Measurements from ENCODE around the gene KLHL29. TPM values are rescaled to one million over a fixed set of nuclear protein-coding genes. Genes with fewer than 3 reads are reported as not detected.

The KLHL29 gene
- total and polyA plus RNA-seq, 7 experiments from 2014 or later, result 0.59 to 6.5 (median 5.6) TPM

DNA sequence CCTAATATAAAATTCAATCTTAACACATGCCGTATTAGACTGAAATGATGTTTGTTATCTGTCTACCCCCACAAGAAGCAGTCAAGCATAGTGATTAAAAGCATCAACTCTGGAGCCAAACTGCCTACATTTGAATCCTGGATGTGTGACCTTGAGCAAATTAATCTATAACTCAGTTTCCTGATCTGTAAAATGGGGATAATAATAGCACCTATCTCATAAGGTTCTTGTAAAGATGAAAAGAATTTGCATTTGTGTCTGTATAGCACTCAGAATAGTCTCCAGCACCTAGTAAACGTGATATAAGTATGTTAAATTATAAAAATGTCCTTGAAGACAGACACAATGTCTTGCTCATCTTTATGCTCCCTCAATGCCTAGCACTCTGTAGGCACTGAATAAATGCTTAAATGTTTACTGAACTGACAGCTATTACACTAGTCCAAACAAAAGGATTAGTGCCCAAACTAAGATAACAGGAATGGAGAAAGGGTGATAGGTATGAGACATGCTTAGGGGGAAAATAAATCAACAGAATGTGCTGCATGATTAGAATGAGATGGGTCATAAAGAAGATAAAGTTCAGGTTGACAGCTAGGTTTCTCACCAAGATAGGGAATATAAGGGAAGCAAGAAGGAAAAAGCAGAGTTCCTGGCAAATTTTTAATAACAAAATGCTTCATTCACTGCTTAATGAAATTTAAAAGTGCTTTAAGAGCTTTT is 361.3 kb downstream of the KLHL29 start:
- Mint-ChIP-seq H3K4me1 (no peaks in the 10 kb centered on the region), H3K27ac (peak overlapping the region in 3 of 9 donors; percentile 3 to 37 (median 14)), H3K9me3 (peaks cover 0 to 1% (median 0%) of the 10 kb centered on the region in 11 donors), H3K27me3 (no peaks in the 10 kb centered on the region), H3K36me3 (peaks cover 5 to 57% (median 21%) of the 10 kb centered on the region in 5 donors), H3K4me3 (no peak overlapping the region)
- Histone ChIP-seq H3K36me3 (ENCODE audit: control insufficient read depth in 2 of 3, insufficient read depth in 3 of 3, low read length in 3 of 3) (peaks cover 0 to 20% (median 0%) of the 10 kb centered on the region in 3 experiments), H3K4me3 (ENCODE audit: low read length) (no peak overlapping the region), H3K4me1 (ENCODE audit: control insufficient read depth in 2 of 2, insufficient read depth in 2 of 2, low read length in 2 of 2) (no peaks in the 10 kb centered on the region), H3K27me3 (ENCODE audit: control insufficient read depth in 2 of 2, insufficient read depth in 2 of 2, low read length in 2 of 2) (no peaks in the 10 kb centered on the region), H3K27ac (ENCODE audit: low read depth, low read length) (no peak overlapping the region), H3K9me3 (ENCODE audit: control insufficient read depth in 2 of 3, low read length in 3 of 3) (no peaks in the 10 kb centered on the region)
- ChIA-PET POLR2A (no interaction called here), CTCF (no interaction called here)
- intact Hi-C loops (cut with micrococcal nuclease), result no loop called here
- DNase-seq (no peak), ATAC-seq (no peak)

DNA sequence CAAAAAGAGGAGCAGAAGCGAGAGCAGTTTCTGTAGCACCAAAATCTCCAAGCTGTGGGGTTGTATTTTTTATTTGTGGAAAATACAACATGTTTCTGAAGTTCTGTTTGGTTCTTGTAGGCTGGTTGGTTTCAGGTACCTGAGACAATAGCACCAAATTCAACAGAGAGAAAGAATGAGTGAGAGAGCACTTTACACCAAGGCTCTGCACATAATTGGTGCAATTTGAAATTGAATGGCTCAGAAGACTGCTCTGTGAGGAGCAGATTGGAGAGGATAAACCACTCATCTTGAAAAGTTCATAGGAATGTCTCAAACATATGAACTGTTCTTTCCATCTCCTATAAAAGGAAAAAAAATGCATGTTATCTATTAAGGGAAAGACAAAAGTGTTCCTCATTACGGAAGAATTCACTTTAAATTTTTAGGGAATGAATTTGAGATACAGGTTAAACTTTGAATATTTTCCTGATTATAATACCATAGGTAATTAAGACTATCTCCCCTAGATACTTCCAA is 366.8 kb downstream of the KLHL29 start:
- peaks cover 0 to 2% (median 0%) of the 10 kb centered on the region in 11 donors for H3K9me3 Mint-ChIP-seq

DNA sequence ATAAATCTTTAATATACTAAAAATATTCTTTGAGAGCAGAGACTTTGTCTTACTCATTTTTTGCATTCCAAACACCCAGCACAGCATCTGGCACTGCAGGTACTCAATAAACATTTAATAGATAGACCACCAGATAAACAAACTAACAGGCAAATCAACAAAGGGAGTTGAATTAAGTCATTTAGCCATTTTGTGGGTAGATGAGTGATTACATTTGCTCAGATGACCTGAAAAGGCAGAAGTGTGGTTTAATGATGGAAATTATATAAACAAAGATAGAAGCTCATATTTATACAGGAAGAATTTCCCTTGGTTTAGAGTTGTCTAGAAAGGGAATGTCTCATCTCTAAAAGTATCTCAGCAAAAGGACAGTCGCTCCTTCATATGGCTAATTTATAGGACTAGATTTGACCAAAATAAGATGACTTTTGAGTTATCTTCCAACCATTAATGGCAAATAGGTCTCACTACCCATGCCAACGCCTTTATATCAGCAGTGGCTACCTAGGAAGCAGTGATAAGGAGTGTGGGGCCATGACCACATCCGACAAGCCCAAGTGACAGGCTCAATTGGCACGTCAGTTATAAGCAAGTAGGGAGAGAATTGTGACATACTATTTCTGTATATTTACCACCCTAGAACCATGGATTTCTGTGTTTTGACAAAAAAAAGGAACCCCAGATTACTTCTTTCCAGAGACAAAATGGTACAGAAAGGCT is 368.5 kb downstream of the KLHL29 start:
- H3K27ac ChIP-seq (ENCODE audit: low read depth, low read length), result no peak overlapping the region
- ATAC-seq, result peak; percentile 50
- intact Hi-C loops (cut with micrococcal nuclease), result no loop called here
- Mint-ChIP-seq H3K27me3 (no peaks in the 10 kb centered on the region), H3K4me1 (peaks cover 0 to 5% (median 0%) of the 10 kb centered on the region in 7 donors), H3K9me3 (peaks cover 0 to 2% (median 0%) of the 10 kb centered on the region in 11 donors), H3K27ac (peak overlapping the region in 1 of 9 donors; percentile 3), H3K4me3 (no peak overlapping the region), H3K36me3 (peaks cover 14 to 69% (median 57%) of the 10 kb centered on the region in 5 donors)
- CTCF ChIA-PET, result no interaction called here
- no peaks in the 10 kb centered on the region for H3K4me1 ChIP-seq (ENCODE audit: control insufficient read depth in 2 of 2, insufficient read depth in 2 of 2, low read length in 2 of 2)
- H3K9me3 ChIP-seq (ENCODE audit: control insufficient read depth in 2 of 3, low read length in 3 of 3), result no peaks in the 10 kb centered on the region
- POLR2A ChIA-PET, result no interaction called here
- no peak overlapping the region for H3K4me3 ChIP-seq (ENCODE audit: low read length)
- H3K36me3 ChIP-seq (ENCODE audit: control insufficient read depth in 2 of 3, insufficient read depth in 3 of 3, low read length in 3 of 3), result peaks cover 0 to 52% (median 8%) of the 10 kb centered on the region in 3 experiments
- DNase-seq, result no peak
- no peaks in the 10 kb centered on the region for H3K27me3 ChIP-seq (ENCODE audit: control insufficient read depth in 2 of 2, insufficient read depth in 2 of 2, low read length in 2 of 2)

More for the DNA sequence above, 366.8 kb downstream of the KLHL29 start:
- H3K27me3 Mint-ChIP-seq, result no peaks in the 10 kb centered on the region
- DNase-seq (no peak), ATAC-seq (no peak)
- H3K4me1 ChIP-seq (ENCODE audit: control insufficient read depth in 2 of 2, insufficient read depth in 2 of 2, low read length in 2 of 2), result no peaks in the 10 kb centered on the region
- H3K4me1 Mint-ChIP-seq, result no peaks in the 10 kb centered on the region
- H3K27me3 ChIP-seq (ENCODE audit: control insufficient read depth in 2 of 2, insufficient read depth in 2 of 2, low read length in 2 of 2), result no peaks in the 10 kb centered on the region
- peaks cover 8 to 60% (median 41%) of the 10 kb centered on the region in 5 donors for H3K36me3 Mint-ChIP-seq
- ChIA-PET CTCF (no interaction called here), POLR2A (no interaction called here)
- no peak overlapping the region for H3K4me3 ChIP-seq (ENCODE audit: low read length)
- no peak overlapping the region for H3K27ac ChIP-seq (ENCODE audit: low read depth, low read length)
- H3K36me3 ChIP-seq (ENCODE audit: control insufficient read depth in 2 of 3, insufficient read depth in 3 of 3, low read length in 3 of 3), result peaks cover 0 to 36% (median 4%) of the 10 kb centered on the region in 3 experiments
- intact Hi-C loops (cut with micrococcal nuclease), result no loop called here
- no peak overlapping the region for H3K4me3 Mint-ChIP-seq
- no peak overlapping the region for H3K27ac Mint-ChIP-seq
- no peaks in the 10 kb centered on the region for H3K9me3 ChIP-seq (ENCODE audit: control insufficient read depth in 2 of 3, low read length in 3 of 3)

DNA sequence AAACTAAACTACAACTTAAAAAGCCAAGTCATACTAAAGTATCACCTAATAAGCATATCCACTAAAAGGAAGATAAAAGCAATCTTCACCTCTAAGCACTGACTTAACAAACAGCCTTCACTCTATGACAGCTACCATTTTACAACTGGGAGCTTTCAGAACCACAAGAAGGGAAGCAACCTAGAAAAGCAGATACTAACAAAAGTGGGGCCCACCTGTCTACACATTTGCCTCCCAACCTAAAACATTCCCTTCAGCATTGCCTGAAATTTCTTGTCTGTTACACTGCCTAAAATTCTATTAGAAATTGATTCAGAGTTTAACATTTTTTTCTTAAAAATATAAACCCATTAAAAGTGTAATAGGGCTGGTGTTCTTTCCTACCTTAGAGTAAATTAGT is 370.0 kb downstream of the KLHL29 start:
- H3K9me3 ChIP-seq (ENCODE audit: control insufficient read depth in 2 of 3, low read length in 3 of 3), result no peaks in the 10 kb centered on the region
- no peaks in the 10 kb centered on the region for H3K27me3 ChIP-seq (ENCODE audit: control insufficient read depth in 2 of 2, insufficient read depth in 2 of 2, low read length in 2 of 2)
- H3K4me3 ChIP-seq (ENCODE audit: low read length), result no peak overlapping the region
- no peak overlapping the region for H3K4me3 Mint-ChIP-seq
- no peak overlapping the region for H3K27ac Mint-ChIP-seq
- H3K27me3 Mint-ChIP-seq, result no peaks in the 10 kb centered on the region
- ATAC-seq, result no peak
- H3K4me1 Mint-ChIP-seq, result peaks cover 0 to 5% (median 0%) of the 10 kb centered on the region in 7 donors
- H3K36me3 ChIP-seq (ENCODE audit: control insufficient read depth in 2 of 3, insufficient read depth in 3 of 3, low read length in 3 of 3), result peaks cover 0 to 52% (median 9%) of the 10 kb centered on the region in 3 experiments
- DNase-seq, result no peak
- ChIA-PET CTCF (no interaction called here), POLR2A (no interaction called here)
- intact Hi-C loops (cut with micrococcal nuclease), result no loop called here
- H3K27ac ChIP-seq (ENCODE audit: low read depth, low read length), result no peak overlapping the region
- H3K4me1 ChIP-seq (ENCODE audit: control insufficient read depth in 2 of 2, insufficient read depth in 2 of 2, low read length in 2 of 2), result no peaks in the 10 kb centered on the region
- H3K36me3 Mint-ChIP-seq, result peaks cover 13 to 68% (median 59%) of the 10 kb centered on the region in 5 donors
- H3K9me3 Mint-ChIP-seq, result peaks cover 0 to 2% (median 0%) of the 10 kb centered on the region in 11 donors

DNA sequence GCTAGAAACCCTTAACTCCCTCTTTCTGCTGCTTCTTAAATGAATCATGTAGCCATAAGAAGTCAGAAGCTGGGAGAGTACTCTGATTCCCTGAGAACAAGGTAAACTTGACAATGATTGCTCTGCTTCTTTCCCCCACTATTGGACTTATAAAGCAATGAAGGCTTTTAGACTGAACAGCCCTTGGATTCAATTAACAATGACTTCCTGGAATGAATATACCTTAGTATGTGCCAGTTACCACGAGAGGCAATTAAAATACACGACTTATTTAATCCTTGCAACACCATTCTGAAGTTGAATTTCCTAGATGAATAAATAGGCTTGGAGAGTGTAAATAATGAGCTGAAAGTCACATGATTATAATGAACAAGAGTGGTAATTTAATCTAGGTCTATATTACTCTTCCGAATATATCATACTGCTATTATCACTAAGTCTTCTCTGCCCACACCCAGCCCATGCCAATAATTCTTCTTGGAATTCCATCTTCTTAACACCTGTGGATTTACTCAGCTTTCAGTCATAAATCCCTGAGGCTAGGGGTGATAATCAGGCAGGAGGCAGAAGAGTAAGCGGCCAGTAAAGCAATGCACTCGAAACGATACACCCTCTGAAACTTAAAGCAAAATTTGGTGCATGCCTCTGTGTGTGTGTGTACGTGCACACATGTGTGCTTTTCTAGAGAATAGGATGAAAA is 371.8 kb downstream of the KLHL29 start:
- H3K27ac Mint-ChIP-seq, result no peak overlapping the region
- DNase-seq, result no peak
- ATAC-seq, result no peak
- H3K27me3 ChIP-seq (ENCODE audit: control insufficient read depth in 2 of 2, insufficient read depth in 2 of 2, low read length in 2 of 2), result no peaks in the 10 kb centered on the region
- H3K4me3 Mint-ChIP-seq, result no peak overlapping the region
- H3K27me3 Mint-ChIP-seq, result no peaks in the 10 kb centered on the region
- ChIA-PET CTCF (no interaction called here), POLR2A (no interaction called here)
- peaks cover 0 to 2% (median 0%) of the 10 kb centered on the region in 11 donors for H3K9me3 Mint-ChIP-seq
- intact Hi-C loops (cut with micrococcal nuclease), result no loop called here
- H3K4me1 ChIP-seq (ENCODE audit: control insufficient read depth in 2 of 2, insufficient read depth in 2 of 2, low read length in 2 of 2), result peaks cover 0 to 3% of the 10 kb centered on the region in 2 donors
- H3K9me3 ChIP-seq (ENCODE audit: control insufficient read depth in 2 of 3, low read length in 3 of 3), result no peaks in the 10 kb centered on the region
- peaks cover 5 to 11% (median 5%) of the 10 kb centered on the region in 7 donors for H3K4me1 Mint-ChIP-seq
- peaks cover 5 to 35% (median 11%) of the 10 kb centered on the region in 3 experiments for H3K36me3 ChIP-seq (ENCODE audit: control insufficient read depth in 2 of 3, insufficient read depth in 3 of 3, low read length in 3 of 3)
- no peak overlapping the region for H3K27ac ChIP-seq (ENCODE audit: low read depth, low read length)
- no peak overlapping the region for H3K4me3 ChIP-seq (ENCODE audit: low read length)
- peaks cover 13 to 62% (median 51%) of the 10 kb centered on the region in 5 donors for H3K36me3 Mint-ChIP-seq

DNA sequence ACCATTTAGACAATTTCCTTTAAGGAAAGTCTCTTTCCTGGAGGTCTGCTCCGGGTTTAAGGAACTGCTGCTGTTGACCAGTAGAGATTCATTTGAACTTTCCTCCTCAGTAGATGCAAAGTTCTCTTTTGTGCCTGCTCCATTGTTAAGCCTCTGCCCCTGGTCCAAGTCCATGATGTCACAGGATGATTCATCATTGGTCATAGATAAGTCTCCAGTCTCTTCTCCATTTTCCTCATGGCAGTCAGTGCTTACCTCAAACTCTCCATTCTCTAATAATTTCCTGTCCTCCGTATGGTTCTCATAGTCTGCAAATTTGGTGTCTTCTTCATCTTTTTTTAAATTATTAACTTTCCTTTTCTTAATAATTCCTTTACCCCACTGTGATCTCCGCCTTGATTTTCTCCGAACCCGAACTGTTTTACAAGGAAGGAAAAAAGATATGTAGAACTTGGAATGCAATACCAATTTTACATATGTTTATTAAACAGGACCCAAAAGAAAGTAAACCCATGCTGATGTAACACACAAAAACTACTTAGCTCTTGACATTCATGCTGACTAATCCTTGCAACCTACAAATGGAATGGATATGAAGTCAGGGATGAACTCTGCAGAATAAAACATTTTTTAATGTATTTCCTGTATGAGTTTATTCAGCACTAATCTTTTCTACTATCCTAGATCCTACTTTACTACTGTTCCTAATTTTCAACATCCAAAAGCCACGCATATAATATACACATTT is 372.9 kb downstream of the KLHL29 start:
- no peak overlapping the region for H3K4me3 Mint-ChIP-seq
- intact Hi-C loops (cut with micrococcal nuclease), result no loop called here
- H3K36me3 Mint-ChIP-seq, result peaks cover 10 to 64% (median 45%) of the 10 kb centered on the region in 5 donors
- ChIA-PET POLR2A (no interaction called here), CTCF (no interaction called here)
- ATAC-seq, result peak; percentile 38
- no peaks in the 10 kb centered on the region for H3K27me3 Mint-ChIP-seq
- Histone ChIP-seq H3K4me1 (ENCODE audit: control insufficient read depth in 2 of 2, insufficient read depth in 2 of 2, low read length in 2 of 2) (peaks cover 0 to 8% of the 10 kb centered on the region in 2 donors), H3K27ac (ENCODE audit: low read depth, low read length) (no peak overlapping the region), H3K36me3 (ENCODE audit: control insufficient read depth in 2 of 3, insufficient read depth in 3 of 3, low read length in 3 of 3) (peaks cover 5 to 28% (median 11%) of the 10 kb centered on the region in 3 experiments), H3K9me3 (ENCODE audit: control insufficient read depth in 2 of 3, low read length in 3 of 3) (no peaks in the 10 kb centered on the region), H3K27me3 (ENCODE audit: control insufficient read depth in 2 of 2, insufficient read depth in 2 of 2, low read length in 2 of 2) (no peaks in the 10 kb centered on the region), H3K4me3 (ENCODE audit: low read length) (no peak overlapping the region)
- no peak for DNase-seq
- H3K9me3 Mint-ChIP-seq, result peaks cover 0 to 2% (median 0%) of the 10 kb centered on the region in 11 donors
- H3K4me1 Mint-ChIP-seq, result peaks cover 11 to 21% (median 16%) of the 10 kb centered on the region in 7 donors
- peak overlapping the region in 2 of 9 donors; percentile 9 to 51 for H3K27ac Mint-ChIP-seq

Measured in naive thymus-derived CD4-positive, alpha-beta T cell (primary cell).